OCI-LY3 (cell line): ENCODE measurements around the gene FGGY.

Source experiments
- CTCF ChIP-seq: fragments of 200-600, 300-600 bp; sonication (generic); IDR thresholded peaks from 2 replicates; pipeline ENCODE4 v1.5.1; 2014; ENCODE audit warnings: antibody characterized with exemption, low read length, low read depth
- EZH2phosphoT487 ChIP-seq: fragments of 200-600 bp; shearing (Covaris generic); IDR thresholded peaks from 2 replicates; pipeline ENCODE4 v1.6.1; 2018; ENCODE audit warnings: antibody characterized with exemption, mixed run types, low read depth

- TF ChIP-seq CTCF (no peak), EZH2phosphoT487 (no peak)
Observed at GRCh38 chr1:59716832-59717231, 419.9 kb downstream of the FGGY start.
